Testis (tissue), 3 donors: Measurements from ENCODE around the gene CISD1. TPM values are rescaled to one million over a fixed set of nuclear protein-coding genes. Genes with fewer than 3 reads are reported as not detected.

Source experiments
- DNase-seq: peaks from one replicate; pipeline ENCODE4 v3.0.0-alpha.2; 2019
- H3K27ac ChIP-seq, 2 donors: fragments of 200-600 bp; sonication (generic); one replicate each; pipeline ENCODE4 v1.5.1; 2019
- H3K27me3 ChIP-seq: fragments of 200-600 bp; sonication (generic); one replicate; pipeline ENCODE4 v1.5.1; 2019
- H3K36me3 ChIP-seq: fragments of 200-600 bp; sonication (generic); one replicate; pipeline ENCODE4 v1.5.1; 2017; ENCODE audit warnings: low read depth; ENCODE audit errors: missing control alignments
- H3K4me1 ChIP-seq: fragments of 200-600 bp; sonication (generic); one replicate; pipeline ENCODE4 v1.5.1; 2019
- H3K4me3 ChIP-seq, 2 donors: fragments of 200-600 bp; sonication (generic); one replicate each; pipeline ENCODE4 v1.5.1; 2017 to 2019
- H3K9me3 ChIP-seq: fragments of 200-600 bp; sonication (generic); one replicate; pipeline ENCODE4 v1.5.1; 2017
- POLR2A ChIP-seq: fragments of 450-650 bp; IDR thresholded peaks from one replicate; pipeline ENCODE4 v1.6.1; 2017; ENCODE audit warnings: antibody characterized with exemption, mild to moderate bottlenecking, moderate library complexity
- WGBS, 2 donors: methylation state at CpG; one replicate each; pipeline ENCODE4 v1.1.5; 2018; 5-methylcytosine and 5-hydroxymethylcytosine counted together
- intact Hi-C: fragments of 100-400 bp; cut with DNase I; formaldehyde crosslinking; loops from one replicate; pipeline ENCODE4 v1.15.1; 2023; ENCODE audit warnings: low total_unique reads
- polyA plus RNA-seq: library from polyadenylated mRNA; stranded (reverse); fragments of 350-450 nt; fragmentation: Illumina TruSeq; extraction: RNeasy Lipid Tissue Mini Kit (QIAGEN cat#74804); gene quantifications from one replicate; pipeline ENCODE4 v1.2.3, GENCODE V29; 2014; ENCODE audit warnings: low read depth, low replicate concordance; ENCODE audit not compliant: insufficient read depth
- total RNA-seq, 2 donors: library from RNA; depleted of rRNA; stranded (reverse); fragments of >200 nt; gene quantifications; one replicate each; pipeline ENCODE4 v1.2.3, GENCODE V29; 2016
- TF ChIP-seq, protein P1 (sequence below), 3 experiments: fragments of 450-650 bp in 2 of 3; fragments of 200-600 bp in 1 of 3; sonication (generic) in 1 of 3; IDR thresholded peaks; one replicate each; pipeline ENCODE4 v1.5.1; 2016 to 2019; ENCODE audit warnings: antibody characterized with exemption in 3 of 3, mild to moderate bottlenecking in 2 of 3, moderate library complexity in 1 of 3

Gene CISD1
- total and polyA plus RNA-seq, 3 donors from 2014 or later: 20.3 to 71.2 (median 20.7) TPM

DNA sequence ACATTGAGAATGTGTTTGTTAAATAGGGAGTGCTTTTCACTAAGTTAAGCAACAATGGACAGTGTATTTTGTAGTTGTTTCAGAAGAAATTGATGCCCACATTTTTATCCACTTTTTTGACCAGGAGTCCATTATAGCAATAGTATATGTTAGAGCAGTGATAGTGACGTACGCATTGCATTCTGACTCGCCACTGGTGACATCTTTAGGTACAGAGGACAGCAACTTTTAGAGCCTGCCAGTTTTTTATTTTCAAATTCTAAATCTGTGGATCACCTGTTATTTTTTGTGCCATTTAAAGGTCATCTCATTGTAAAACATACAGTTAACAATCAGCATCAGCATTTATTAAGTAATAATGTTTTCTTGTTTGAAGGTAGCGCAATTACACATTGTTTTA lies 67.3 kb downstream of the CISD1 start:
- Histone ChIP-seq H3K4me3 (no peak overlapping the region), H3K4me1 (peaks cover 3% of the 10 kb centered on the region), H3K27ac (no peak overlapping the region), H3K9me3 (no peaks in the 10 kb centered on the region), H3K27me3 (no peaks in the 10 kb centered on the region), H3K36me3 (no peaks in the 10 kb centered on the region)
- TF ChIP-seq, protein P1, sequence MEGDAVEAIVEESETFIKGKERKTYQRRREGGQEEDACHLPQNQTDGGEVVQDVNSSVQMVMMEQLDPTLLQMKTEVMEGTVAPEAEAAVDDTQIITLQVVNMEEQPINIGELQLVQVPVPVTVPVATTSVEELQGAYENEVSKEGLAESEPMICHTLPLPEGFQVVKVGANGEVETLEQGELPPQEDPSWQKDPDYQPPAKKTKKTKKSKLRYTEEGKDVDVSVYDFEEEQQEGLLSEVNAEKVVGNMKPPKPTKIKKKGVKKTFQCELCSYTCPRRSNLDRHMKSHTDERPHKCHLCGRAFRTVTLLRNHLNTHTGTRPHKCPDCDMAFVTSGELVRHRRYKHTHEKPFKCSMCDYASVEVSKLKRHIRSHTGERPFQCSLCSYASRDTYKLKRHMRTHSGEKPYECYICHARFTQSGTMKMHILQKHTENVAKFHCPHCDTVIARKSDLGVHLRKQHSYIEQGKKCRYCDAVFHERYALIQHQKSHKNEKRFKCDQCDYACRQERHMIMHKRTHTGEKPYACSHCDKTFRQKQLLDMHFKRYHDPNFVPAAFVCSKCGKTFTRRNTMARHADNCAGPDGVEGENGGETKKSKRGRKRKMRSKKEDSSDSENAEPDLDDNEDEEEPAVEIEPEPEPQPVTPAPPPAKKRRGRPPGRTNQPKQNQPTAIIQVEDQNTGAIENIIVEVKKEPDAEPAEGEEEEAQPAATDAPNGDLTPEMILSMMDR (IDR thresholded peaks at IDR 0.05): no peak
- no peak for TF ChIP-seq POLR2A
- 78 to 81% methylated on average over 4 of the region's 4 CpGs for WGBS, 2 donors
- intact Hi-C loops: no loop called here
- no peak for DNase-seq

Other genes starting within 250 kb of the CISD1 start
- gene IPMK, start 1.3 kb upstream of the CISD1 start, total RNA-seq: 1 to 10 TPM; 3.3 to 4.3 TPM
- gene IPMK, start 1.3 kb upstream of the CISD1 start, polyA plus RNA-seq: 3.7 TPM
- gene UBE2D1, start 65.8 kb downstream of the CISD1 start, total RNA-seq: 10 to 100 TPM in 1 of 2 donors, 1 to 10 TPM in 1; 8.4 to 13.1 TPM
- 10.0 TPM for gene UBE2D1, start 65.8 kb downstream of the CISD1 start, polyA plus RNA-seq
- 10 to 100 TPM; 36.3 to 57.2 TPM for gene TFAM, start 116.2 kb downstream of the CISD1 start, total RNA-seq
- gene TFAM, start 116.2 kb downstream of the CISD1 start, polyA plus RNA-seq: 65.7 TPM
- gene BICC1, start 243.7 kb downstream of the CISD1 start, total RNA-seq: 10 to 100 TPM in 1 of 2 donors, 1 to 10 TPM in 1; 10.0 to 14.1 TPM
- gene BICC1, start 243.7 kb downstream of the CISD1 start, polyA plus RNA-seq: 8.7 TPM